Measurements from ENCODE around the gene SLCO4A1.

The SLCO4A1 gene

GRCh38 chr20:62716198-62716940 lies 74.1 kb downstream of the SLCO4A1 start:
- no peak for DNase-seq (ENCODE audit: low read depth in 3 of 3)

- DNase-seq (ENCODE audit: low read depth in 3 of 3): no peak
These were observed 74.6 kb downstream of the SLCO4A1 start for GRCh38 chr20:62716941-62717310.

GRCh38 chr20:62717933-62718332 lies 75.6 kb downstream of the SLCO4A1 start:
- DNase-seq (ENCODE audit: low read depth in 3 of 3): no peak

GRCh38 chr20:62718546-62718945 lies 76.2 kb downstream of the SLCO4A1 start:
- no peak for DNase-seq (ENCODE audit: low read depth in 3 of 3)

- no peak for DNase-seq (ENCODE audit: low read depth in 3 of 3)
These were observed 77.1 kb downstream of the SLCO4A1 start for GRCh38 chr20:62719250-62719935.
